HS-5 (cell line): ENCODE measurements around the gene COLGALT1.
"Not testable (repeated sequence)": the region's sequence is repeated elsewhere in the genome, so short reads cannot be mapped to it uniquely, and the experiment has no call there.

ENCODE experiments used
- DNase-seq: peaks from one replicate; pipeline ENCODE4 v3.0.0-alpha.2; 2012; ENCODE audit warnings: low read depth

The COLGALT1 gene

GRCh38 chr19:17532557-17532956 is 22.9 kb upstream of the COLGALT1 start:
- DNase-seq, result no peak

GRCh38 chr19:17534767-17535166 is 20.7 kb upstream of the COLGALT1 start:
- no peak for DNase-seq

- no peak for DNase-seq
These were observed 18.5 kb upstream of the COLGALT1 start for GRCh38 chr19:17536955-17537354.

GRCh38 chr19:17538684-17539237 is 16.7 kb upstream of the COLGALT1 start:
- no peak for DNase-seq

- no peak for DNase-seq
These were observed 16.0 kb upstream of the COLGALT1 start for GRCh38 chr19:17539238-17540117.

GRCh38 chr19:17540174-17540573 is 15.3 kb upstream of the COLGALT1 start:
- DNase-seq, result no peak

- no peak for DNase-seq
These were observed 14.2 kb upstream of the COLGALT1 start for GRCh38 chr19:17541184-17541759.

GRCh38 chr19:17542042-17542441 is 13.4 kb upstream of the COLGALT1 start:
- DNase-seq, result no peak

- DNase-seq, result no peak
These were observed 12.5 kb upstream of the COLGALT1 start for GRCh38 chr19:17542793-17543582.

- DNase-seq, result no peak
These were observed 11.5 kb upstream of the COLGALT1 start for GRCh38 chr19:17543986-17544385.

GRCh38 chr19:17544418-17544817 is 11.0 kb upstream of the COLGALT1 start:
- DNase-seq, result no peak

GRCh38 chr19:17548145-17548544 is 7.3 kb upstream of the COLGALT1 start:
- no peak for DNase-seq

GRCh38 chr19:17549085-17549740 is 6.2 kb upstream of the COLGALT1 start:
- no peak for DNase-seq

- no peak for DNase-seq
These were observed 5.3 kb upstream of the COLGALT1 start for GRCh38 chr19:17550076-17550667.

- not testable (repeated sequence) for DNase-seq
These were observed 2.7 kb upstream of the COLGALT1 start for GRCh38 chr19:17552735-17553134.

GRCh38 chr19:17553256-17553655 is 2.2 kb upstream of the COLGALT1 start:
- DNase-seq, result peak; percentile 62

- DNase-seq, result no peak
These were observed 425 bp upstream of the COLGALT1 start for GRCh38 chr19:17554968-17555479.

- no peak for DNase-seq
These were observed 722 bp downstream of the COLGALT1 start for GRCh38 chr19:17555929-17556813.

GRCh38 chr19:17556995-17557394 is 1.5 kb downstream of the COLGALT1 start:
- DNase-seq, result no peak

- DNase-seq, result no peak
These were observed 2.0 kb downstream of the COLGALT1 start for GRCh38 chr19:17557466-17557865.
